ENCODE results near the gene PAPPA2.

Gene PAPPA2

GRCh38 chr1:176775996-176776395 lies 313.0 kb downstream of the PAPPA2 start:
- DNase-seq: no peak

GRCh38 chr1:176778056-176778455 lies 315.1 kb downstream of the PAPPA2 start:
- DNase-seq: no peak

- DNase-seq: no peak
Measured at GRCh38 chr1:176779992-176780328, 317.0 kb downstream of the PAPPA2 start.

DNA sequence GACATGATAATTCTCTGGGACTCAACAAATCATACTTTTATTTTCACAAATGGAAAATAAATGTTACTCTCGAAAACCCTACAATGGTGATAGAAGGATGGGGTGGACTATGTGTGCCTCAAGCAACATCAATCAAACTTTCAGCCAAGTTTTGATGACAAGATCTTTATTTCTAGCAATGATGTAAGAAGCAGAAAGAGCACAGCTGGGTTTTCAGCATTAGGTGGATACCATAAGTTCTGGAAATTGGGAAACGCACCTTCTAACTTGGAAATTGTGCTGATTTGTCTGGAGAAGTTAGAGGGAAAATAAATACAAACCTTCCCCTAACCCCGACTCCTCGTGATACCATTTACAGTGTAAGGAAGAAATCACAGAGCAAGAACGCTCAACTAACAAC lies 320.3 kb downstream of the PAPPA2 start:
- no peak for DNase-seq

DNA sequence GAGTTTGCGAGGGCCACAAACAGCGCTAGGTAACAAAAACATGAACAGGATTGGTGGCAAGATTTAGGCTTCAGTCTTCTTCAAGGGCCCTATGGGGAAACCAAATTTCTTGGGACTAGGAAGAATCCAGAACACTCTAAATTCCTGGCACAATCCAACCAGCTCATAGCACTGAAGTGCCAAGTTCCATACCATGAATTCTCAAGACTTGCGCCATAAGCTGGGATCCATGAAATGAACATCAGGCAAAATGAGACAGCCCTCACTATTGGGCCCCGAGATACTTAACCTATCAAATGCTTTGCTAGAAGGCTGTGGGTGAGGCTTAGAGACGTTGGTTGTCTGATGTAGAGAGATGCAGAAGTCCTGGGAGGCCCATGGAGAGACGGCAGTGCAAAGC lies 322.1 kb downstream of the PAPPA2 start:
- no peak for DNase-seq

- DNase-seq: no peak
Measured at GRCh38 chr1:176785791-176786190, 322.8 kb downstream of the PAPPA2 start.

GRCh38 chr1:176786274-176786673 lies 323.3 kb downstream of the PAPPA2 start:
- DNase-seq: no peak

DNA sequence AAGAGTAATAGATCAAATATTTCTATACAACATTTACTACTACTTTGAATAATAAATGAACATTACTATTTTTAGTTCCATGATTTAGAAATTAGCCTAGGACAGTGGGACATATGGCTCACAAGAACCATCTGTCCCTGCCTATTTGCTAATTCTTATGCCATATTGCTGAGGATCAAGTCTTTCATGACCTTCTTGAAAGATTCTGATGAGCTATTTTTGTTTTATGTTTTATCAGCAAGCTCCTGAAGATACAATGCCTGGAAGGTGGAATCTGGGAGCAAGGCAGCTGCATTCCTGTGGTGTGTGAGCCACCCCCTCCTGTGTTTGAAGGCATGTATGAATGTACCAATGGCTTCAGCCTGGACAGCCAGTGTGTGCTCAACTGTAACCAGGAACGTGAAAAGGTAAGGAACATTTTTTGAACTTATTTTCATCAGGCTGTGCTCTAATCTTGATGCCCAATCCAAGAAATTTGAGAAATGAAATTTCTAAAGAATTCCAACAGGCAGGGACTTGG lies 326.7 kb downstream of the PAPPA2 start:
- DNase-seq: no peak

DNA sequence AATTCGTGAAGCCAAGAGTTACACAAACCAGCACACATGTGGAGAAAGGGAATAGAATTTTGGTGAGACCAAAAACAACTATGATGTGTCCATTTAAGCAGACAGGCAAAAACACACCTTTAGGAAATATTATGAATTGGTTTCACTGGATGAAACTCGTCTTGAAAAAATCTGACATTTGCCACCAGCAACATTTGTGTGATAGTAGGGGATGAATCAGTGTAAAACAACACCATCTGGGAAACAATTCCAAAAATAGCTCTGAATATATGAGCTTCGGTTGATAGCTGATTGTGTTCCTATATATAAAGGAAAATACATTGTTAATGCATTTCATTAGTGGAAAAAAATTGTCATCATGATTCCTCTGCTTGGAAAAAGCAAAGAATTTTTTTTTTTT lies 327.8 kb downstream of the PAPPA2 start:
- DNase-seq: no peak

DNA sequence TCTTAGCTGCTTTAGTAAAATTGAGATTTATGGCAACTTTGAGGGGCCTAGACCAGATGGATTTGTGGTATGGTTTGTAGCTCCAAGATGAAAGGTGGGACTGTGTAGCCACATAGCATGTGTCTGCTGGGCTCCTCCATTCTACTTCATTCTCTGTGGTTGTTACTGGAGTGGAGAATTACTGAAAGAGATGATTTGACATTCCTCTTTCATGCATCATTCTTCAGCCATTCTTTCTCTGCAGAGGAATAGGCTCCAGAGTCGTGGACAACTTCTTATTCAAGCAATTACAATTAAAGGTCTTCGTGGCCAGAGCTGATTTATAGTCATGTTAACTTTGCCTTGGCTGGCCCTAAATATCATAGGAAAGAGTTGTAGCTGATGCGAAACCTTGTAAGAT lies 328.9 kb downstream of the PAPPA2 start:
- DNase-seq: no peak

DNA sequence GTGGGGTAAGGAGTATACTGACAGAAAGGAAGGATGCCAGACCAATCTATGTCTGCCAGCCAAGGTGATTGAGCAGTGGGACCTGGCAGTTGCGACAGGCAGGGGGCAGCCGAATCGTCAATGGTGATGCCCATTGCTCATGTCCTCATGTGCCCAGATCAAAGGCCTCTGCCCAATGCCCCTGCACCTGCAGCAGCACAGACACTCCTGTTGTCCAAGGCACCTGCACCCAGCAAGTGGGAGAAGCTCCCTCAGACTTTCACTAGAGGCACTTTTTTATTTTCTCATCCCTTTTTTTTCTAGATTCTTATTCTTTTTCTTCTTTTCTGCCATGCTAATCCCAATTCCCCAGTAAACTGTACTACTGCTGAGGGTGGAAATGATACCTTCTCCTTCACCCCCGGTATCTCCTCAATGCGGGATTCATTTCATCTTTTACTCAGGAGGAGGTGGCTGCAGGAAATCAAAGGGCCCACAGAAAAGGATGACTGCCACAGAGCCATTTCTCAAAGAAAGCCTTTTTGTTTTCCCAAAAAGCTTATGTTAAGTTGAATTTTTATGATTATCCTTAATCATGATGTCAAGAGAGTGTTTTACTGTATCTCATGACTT lies 332.0 kb downstream of the PAPPA2 start:
- no peak for DNase-seq

DNA sequence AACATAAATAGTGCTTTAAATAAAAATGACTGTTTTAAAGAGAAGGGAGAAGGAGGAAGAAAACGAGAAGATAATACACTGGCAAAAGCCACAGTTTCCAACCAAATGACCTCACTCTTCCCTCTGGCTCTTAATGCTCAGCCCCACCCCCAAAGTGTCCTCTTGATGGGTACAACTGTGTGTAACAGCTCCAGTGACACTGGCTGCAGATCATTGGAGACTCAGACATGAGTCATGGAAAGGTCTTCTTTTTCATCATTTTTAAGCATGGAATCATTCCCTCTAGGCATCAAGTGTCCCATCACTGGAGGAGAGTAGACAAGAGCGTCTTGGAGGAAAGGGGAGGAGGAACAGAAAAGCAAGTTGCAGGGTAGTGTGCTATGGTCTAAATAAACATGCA lies 333.0 kb downstream of the PAPPA2 start:
- no peak for DNase-seq

DNA sequence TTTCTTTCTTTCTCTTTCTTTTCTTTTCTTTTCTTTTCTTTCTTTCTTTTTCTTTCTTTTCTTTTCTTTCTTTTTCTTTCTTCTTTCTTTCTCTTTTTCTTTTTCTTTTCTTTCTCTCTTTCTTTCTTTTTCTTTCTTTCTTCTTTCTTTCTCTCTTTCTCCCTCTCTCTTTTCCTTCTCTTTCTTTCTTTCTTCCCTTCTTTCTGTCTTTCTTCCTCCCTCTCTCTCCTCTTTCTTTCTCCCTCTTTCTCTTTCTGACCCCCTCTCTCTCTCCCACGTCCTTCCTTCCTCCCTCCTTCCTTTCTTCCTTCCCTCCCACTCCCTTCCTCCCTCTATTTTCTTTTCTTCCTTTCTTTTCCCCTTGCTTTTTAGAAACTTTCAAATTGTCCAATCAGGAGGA lies 333.6 kb downstream of the PAPPA2 start:
- DNase-seq: no peak

DNA sequence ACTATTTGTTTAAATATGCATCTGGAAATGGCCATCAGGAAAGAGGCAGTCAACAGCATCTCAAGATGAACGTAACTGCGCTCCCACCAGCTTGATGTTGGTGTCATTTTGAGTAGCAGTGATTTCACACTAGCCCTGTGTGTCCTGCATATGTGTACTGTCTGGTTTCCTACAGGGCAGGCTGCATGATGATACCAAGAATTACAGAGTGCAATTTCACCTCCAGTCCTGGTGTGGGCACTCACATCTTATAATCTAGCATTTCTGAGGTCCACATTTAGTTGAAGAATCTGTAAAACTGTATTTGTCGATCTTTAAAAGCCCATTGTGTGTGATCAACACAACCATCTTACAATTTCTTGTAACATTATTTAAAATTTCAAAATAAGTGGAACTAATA lies 336.4 kb downstream of the PAPPA2 start:
- no peak for DNase-seq

DNA sequence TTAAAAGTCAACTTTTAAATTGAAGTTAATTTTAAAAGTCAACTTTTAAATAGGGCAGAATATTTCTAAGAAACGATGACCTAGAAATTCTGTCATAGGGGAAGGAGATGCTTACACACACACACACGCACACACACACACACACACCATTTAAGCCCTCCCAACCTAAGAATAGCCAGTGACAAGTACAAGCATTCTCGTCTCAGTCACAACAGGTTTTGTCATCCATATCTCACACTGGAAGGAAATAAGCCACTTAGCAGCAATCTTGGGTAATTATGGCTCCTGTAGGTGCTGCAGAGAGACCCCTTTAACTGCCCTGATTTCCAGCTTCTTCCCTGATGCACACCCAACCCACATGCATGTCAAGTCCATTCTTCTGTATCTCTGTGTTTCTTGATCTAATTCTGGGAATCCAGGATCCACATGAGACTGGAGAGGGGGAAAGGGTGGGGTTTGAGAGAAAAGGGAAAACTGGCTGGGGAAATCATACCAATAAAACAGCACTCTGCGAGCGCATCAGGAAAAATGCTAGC lies 338.1 kb downstream of the PAPPA2 start:
- DNase-seq: no peak

DNA sequence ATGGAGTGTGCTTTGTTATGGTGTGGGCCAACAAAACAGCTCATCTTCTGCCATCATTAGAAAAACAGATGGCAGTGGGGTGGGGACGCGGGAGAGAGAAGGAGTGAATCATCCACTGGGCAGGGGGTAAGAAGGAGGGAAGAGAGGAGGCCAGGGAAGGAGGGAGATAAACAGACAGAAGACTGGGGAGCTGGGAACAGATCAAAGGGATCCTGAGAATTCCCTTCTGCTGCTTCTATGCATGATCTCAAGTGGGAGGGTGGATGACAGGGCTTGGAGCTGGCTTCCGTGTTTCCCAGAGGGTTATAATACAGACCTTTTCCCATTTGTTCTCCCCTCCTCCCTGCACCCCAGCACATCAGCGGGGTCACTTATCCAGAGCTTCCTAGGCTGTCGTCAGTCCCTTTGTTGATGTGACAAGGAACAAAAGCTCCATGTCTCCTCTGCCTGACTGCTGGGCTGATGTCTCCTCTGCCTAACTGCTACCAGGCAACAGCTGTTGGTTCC lies 338.6 kb downstream of the PAPPA2 start:
- DNase-seq: no peak

DNA sequence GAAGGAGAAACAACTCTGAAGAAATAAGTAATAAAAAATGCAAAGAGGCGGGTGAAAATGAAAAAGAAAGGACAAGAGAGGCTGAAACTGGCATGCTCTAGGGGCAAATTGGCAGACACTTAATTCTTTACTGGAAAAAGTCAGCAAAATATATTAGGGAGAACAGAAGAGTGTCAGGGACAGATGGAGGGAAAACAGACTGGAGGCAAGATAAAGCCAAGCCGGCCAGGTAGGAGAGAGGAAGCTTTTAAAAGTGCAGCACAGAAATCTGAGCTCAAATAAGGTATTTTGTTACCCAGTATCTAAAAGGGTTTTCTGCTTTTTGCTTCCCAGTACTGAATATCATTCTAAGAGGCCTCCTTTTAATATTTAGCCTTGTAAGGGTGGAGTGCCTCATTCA lies 339.3 kb downstream of the PAPPA2 start:
- DNase-seq: no peak

DNA sequence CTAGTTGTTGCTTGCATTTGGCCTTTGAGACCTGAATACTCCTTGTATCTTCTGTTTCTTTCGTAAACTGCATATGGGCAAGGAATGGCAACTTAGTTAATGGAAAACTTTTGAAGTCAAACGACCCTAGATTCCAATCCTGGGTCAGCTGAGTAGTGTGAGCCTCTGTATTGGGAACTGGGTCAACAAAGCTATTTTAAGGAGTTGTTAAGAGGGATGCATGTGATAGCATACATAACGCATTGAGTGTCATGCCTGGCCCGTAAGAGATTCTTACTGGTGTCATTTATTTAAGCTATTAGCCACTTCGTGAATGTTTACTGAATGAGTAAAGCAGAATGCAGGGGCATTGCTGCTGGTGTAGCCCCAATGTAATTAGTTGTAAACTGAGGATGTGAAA lies 340.1 kb downstream of the PAPPA2 start:
- no peak for DNase-seq

DNA sequence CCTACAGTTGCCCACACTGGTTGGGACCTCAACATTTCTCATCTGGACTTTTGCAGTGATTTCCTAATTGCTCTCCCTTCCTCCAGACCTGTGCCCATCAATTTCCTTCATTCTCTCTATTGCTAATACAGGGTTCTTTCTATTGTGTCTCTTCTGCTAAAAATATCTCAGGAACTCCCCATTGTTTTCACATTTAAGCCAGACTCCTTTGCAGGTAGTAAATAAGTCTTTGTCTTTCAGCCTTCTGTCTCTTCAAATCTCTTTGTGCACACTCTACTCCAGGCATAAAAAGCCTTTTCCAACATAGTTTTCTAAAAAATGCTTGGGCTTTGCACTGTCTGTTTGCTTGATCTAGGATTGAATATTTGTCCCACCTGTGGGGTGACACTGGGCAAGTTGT lies 340.6 kb downstream of the PAPPA2 start:
- no peak for DNase-seq

DNA sequence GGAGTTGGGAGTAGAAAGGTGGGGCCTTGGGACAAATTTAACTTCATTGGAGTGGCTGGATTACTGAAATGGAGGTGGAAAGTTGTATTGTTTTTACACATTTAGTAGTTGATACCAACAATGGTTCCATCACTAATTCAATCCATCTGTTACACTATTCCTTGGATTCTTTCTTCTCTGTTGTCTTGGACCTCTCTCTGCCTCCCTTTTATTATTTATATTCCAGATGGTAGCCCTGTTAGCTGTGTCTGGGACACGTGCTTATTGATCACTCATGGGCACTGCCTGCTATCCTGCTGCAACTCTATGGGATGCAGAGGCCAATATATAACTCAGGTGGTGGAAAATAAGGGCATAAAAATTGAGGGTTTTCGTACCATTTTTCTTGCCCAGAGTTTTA lies 346.3 kb downstream of the PAPPA2 start:
- DNase-seq: no peak

- no peak for DNase-seq
Measured at GRCh38 chr1:176811511-176812288, 348.7 kb downstream of the PAPPA2 start.

DNA sequence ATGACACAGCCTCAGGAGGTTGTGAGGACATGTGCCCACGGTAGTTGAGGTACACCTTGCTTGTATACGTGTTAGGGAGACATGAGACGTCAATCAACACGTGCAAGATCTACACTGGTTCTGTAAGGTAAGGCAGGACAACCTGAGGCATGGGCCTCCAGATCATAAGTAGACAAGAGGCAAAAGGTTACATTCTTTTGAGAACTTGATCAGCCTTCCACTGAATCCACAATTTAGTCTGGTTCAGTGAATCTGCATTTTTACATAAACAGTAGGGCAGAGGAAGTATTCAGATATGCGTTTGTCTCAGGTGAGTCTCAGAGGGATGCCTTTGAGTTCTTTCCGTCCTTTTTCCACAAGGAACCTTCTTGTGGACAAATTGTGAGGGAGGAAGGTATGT lies 352.6 kb downstream of the PAPPA2 start:
- no peak for DNase-seq

DNA sequence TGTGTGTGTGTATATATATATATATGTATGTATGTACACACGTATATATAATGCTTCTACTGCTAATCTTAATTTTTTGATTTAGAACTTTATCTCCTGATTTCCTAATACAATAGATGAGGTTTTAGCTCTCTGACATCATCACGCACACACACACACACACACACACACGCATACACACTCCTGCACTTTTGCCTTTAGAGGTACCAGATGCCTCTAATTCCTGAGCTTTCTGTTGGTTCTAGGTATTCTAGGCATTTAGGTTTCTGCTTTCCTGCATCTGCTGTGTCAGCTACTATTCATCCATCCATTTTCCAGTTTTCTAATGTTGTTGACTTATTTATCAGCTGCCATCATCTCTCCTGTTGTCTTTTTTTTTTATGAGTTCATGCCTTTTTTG lies 353.3 kb downstream of the PAPPA2 start:
- no peak for DNase-seq

GRCh38 chr1:176820391-176821031 lies 357.5 kb downstream of the PAPPA2 start:
- no peak for DNase-seq
